ENCODE results near the gene CBLN1. TPM values are rescaled to one million over a fixed set of nuclear protein-coding genes. Genes with fewer than 3 reads are reported as not detected.

Gene CBLN1
- total RNA-seq: not detected in 2 replicates

DNA sequence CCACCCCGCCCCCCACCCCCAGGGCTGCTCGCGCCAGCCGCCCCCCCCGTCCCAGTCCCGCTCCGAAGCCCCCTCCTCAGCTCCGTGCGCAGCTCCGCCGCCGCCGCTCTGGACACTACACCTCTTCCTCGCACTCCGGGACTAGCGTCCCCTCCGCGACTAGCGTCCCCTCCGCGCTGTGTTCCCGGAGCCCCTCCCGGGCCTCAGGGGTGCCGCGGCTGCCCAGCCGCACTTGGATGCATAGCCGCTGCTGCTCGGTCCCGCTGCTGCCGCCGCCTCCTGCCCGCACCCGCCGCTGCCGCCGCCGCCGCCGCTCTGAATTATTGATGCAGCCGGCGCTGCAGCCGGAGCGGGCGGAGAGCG, at the start of gene CBLN1:
Gene CBLN1 (minus strand): TSS at position 359 of the 363 bp plus-strand sequence. CDS start 373 bp downstream, outside the sequence.
- Mint-ChIP-seq H3K9me3 (peaks cover 7% of the 10 kb centered on the region), H3K4me1 (peaks cover 5% of the 10 kb centered on the region), H3K27me3 (peaks cover 73% of the 10 kb centered on the region), H3K4me3 (peak within 1 kb of the TSS; percentile 73), H3K27ac (no peak within 1 kb of the TSS), H3K36me3 (ENCODE audit: low read depth) (peaks cover 4% of the 10 kb centered on the region)
- no peak for DNase-seq
- intact Hi-C loops (cut with micrococcal nuclease): no loop called here

DNA sequence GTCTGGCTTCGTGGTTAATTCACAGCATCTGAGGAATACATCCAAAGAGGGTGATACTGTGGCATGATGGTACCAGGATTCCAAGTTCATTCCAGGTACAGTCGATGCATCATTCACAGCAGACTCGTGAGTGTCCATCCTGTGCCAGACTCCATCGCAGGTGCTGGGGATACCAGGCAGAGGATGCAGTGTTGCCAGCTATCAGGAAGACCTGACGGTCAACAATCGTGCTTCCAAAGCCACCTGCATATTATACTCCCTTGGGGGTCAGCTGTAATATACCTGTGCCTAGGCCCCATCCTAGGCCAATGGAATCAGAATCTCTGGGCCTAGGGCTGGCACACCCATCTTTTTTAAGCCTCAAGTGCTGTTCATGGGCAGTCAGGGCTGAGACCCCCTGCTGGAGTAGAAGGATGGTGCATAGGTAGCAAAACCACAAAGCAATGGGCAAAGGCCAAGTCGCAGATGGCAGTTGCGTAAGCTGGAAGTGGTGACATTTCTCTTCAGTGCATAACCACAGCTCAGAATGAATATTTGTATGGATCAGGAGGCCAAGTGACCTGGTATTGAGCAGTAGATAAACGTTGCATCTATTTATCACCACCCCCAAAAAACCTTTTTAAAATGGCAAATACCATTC, 49.0 kb upstream of the CBLN1 start:
- H3K9me3 Mint-ChIP-seq: no peaks in the 10 kb centered on the region
- H3K36me3 Mint-ChIP-seq (ENCODE audit: low read depth): no peaks in the 10 kb centered on the region
- intact Hi-C loops (cut with micrococcal nuclease): no loop called here
- H3K27ac Mint-ChIP-seq: no peak overlapping the region
- no peak overlapping the region for H3K4me3 Mint-ChIP-seq
- peak; percentile 45 for DNase-seq
- no peaks in the 10 kb centered on the region for H3K4me1 Mint-ChIP-seq
- no peaks in the 10 kb centered on the region for H3K27me3 Mint-ChIP-seq

DNA sequence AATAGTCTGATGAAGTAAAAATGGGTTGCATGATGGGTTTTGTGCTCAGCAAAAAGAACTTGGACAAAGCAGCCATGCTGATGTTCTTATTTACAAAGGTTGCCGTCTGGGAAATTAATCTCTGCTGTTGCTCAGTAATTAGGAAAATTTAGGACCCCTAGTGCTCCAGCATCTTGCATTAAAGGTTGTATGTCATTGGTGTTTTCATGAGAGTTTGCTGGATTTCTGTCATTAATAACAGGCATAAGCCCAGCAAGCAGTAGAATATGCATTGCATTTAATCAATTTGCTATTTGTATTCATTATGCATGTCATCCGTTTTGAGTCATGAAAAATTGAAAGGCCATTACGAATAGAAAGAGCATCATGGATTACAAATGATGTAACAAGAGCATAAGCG, 46.7 kb upstream of the CBLN1 start:
- Mint-ChIP-seq H3K4me3 (no peak overlapping the region), H3K4me1 (no peaks in the 10 kb centered on the region), H3K27ac (no peak overlapping the region), H3K27me3 (no peaks in the 10 kb centered on the region), H3K9me3 (no peaks in the 10 kb centered on the region), H3K36me3 (ENCODE audit: low read depth) (no peaks in the 10 kb centered on the region)
- intact Hi-C loops (cut with micrococcal nuclease): no loop called here
- no peak for DNase-seq

GRCh38 chr16:49327466-49327865, 45.8 kb upstream of the CBLN1 start:
- DNase-seq: peak; percentile 15
- H3K4me3 Mint-ChIP-seq: no peak overlapping the region
- intact Hi-C loops (cut with micrococcal nuclease): no loop called here
- no peaks in the 10 kb centered on the region for H3K36me3 Mint-ChIP-seq (ENCODE audit: low read depth)
- no peaks in the 10 kb centered on the region for H3K27me3 Mint-ChIP-seq
- no peaks in the 10 kb centered on the region for H3K4me1 Mint-ChIP-seq
- H3K9me3 Mint-ChIP-seq: no peaks in the 10 kb centered on the region
- H3K27ac Mint-ChIP-seq: no peak overlapping the region

GRCh38 chr16:49324703-49325102, 43.1 kb upstream of the CBLN1 start:
- peaks cover 3% of the 10 kb centered on the region for H3K27me3 Mint-ChIP-seq
- H3K4me1 Mint-ChIP-seq: no peaks in the 10 kb centered on the region
- no peak overlapping the region for H3K4me3 Mint-ChIP-seq
- H3K36me3 Mint-ChIP-seq (ENCODE audit: low read depth): no peaks in the 10 kb centered on the region
- intact Hi-C loops (cut with micrococcal nuclease): no loop called here
- H3K27ac Mint-ChIP-seq: no peak overlapping the region
- DNase-seq: peak; percentile 10
- H3K9me3 Mint-ChIP-seq: no peaks in the 10 kb centered on the region

DNA sequence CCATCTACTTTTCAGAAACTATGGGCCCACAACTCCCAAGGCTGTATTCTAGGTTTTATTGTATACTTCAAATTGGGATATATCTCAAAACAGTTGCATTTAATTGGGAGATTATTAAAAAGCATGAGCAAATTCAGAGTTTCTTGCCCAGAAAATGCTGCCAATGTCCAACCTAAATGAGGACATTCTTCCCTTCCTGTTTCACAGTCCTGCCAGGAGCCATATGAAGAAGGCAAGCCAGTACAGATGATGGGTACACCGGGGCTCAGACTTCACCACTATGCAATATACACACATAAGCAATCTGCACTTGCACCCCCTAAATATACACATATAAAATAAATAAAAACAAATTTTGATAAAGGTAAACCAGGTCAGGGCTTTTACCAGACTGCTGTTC, 34.0 kb upstream of the CBLN1 start:
- no peaks in the 10 kb centered on the region for H3K4me1 Mint-ChIP-seq
- DNase-seq: no peak
- no peaks in the 10 kb centered on the region for H3K9me3 Mint-ChIP-seq
- H3K27me3 Mint-ChIP-seq: peaks cover 3% of the 10 kb centered on the region
- no peak overlapping the region for H3K4me3 Mint-ChIP-seq
- no peak overlapping the region for H3K27ac Mint-ChIP-seq
- no peaks in the 10 kb centered on the region for H3K36me3 Mint-ChIP-seq (ENCODE audit: low read depth)
- intact Hi-C loops (cut with micrococcal nuclease): no loop called here

GRCh38 chr16:49312389-49312985, 30.8 kb upstream of the CBLN1 start:
- Mint-ChIP-seq H3K27ac (no peak overlapping the region), H3K9me3 (no peaks in the 10 kb centered on the region), H3K4me3 (no peak overlapping the region), H3K27me3 (no peaks in the 10 kb centered on the region), H3K36me3 (ENCODE audit: low read depth) (no peaks in the 10 kb centered on the region), H3K4me1 (no peaks in the 10 kb centered on the region)
- peak; percentile 33 for DNase-seq
- intact Hi-C loops (cut with micrococcal nuclease): no loop called here

- no peaks in the 10 kb centered on the region for H3K27me3 Mint-ChIP-seq
- H3K9me3 Mint-ChIP-seq: no peaks in the 10 kb centered on the region
- H3K4me1 Mint-ChIP-seq: no peaks in the 10 kb centered on the region
- no peak overlapping the region for H3K4me3 Mint-ChIP-seq
- no peaks in the 10 kb centered on the region for H3K36me3 Mint-ChIP-seq (ENCODE audit: low read depth)
- intact Hi-C loops (cut with micrococcal nuclease): no loop called here
- DNase-seq: peak; percentile 44
- no peak overlapping the region for H3K27ac Mint-ChIP-seq
These were observed 30.2 kb upstream of the CBLN1 start for GRCh38 chr16:49311823-49312222.

- Mint-ChIP-seq H3K36me3 (ENCODE audit: low read depth) (no peaks in the 10 kb centered on the region), H3K4me1 (no peaks in the 10 kb centered on the region)
These were observed 25.5 kb upstream of the CBLN1 start for GRCh38 chr16:49307176-49307575.

DNA sequence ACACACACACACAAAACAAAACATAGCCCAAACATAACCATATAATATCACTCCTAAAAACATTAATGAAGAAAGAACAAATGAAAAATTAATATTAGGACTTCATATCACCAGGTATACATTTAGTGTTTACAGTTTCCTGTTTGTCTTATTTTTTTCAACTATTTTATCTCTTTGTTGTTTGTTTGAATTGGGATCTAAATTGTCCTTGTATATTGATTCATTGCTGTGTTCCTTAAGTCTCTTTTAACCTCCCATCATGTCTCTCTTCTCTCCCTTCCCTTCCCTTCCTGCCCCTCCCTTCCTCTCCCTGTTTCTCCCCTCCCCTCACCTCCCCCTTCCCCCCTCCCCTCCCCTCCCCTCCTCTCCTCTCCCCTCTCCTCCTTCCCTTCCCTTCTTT, 23.8 kb upstream of the CBLN1 start:
- no peaks in the 10 kb centered on the region for H3K27me3 Mint-ChIP-seq
- H3K27ac Mint-ChIP-seq: no peak overlapping the region
- no peaks in the 10 kb centered on the region for H3K4me1 Mint-ChIP-seq
- no peaks in the 10 kb centered on the region for H3K36me3 Mint-ChIP-seq (ENCODE audit: low read depth)
- H3K9me3 Mint-ChIP-seq: no peaks in the 10 kb centered on the region
- H3K4me3 Mint-ChIP-seq: no peak overlapping the region
- intact Hi-C loops (cut with micrococcal nuclease): no loop called here
- no peak for DNase-seq

More at GRCh38 chr16:49307176-49307575, 25.5 kb upstream of the CBLN1 start:
- Mint-ChIP-seq H3K27ac (no peak overlapping the region), H3K27me3 (no peaks in the 10 kb centered on the region), H3K9me3 (no peaks in the 10 kb centered on the region), H3K4me3 (no peak overlapping the region)
- intact Hi-C loops (cut with micrococcal nuclease): no loop called here
- no peak for DNase-seq

DNA sequence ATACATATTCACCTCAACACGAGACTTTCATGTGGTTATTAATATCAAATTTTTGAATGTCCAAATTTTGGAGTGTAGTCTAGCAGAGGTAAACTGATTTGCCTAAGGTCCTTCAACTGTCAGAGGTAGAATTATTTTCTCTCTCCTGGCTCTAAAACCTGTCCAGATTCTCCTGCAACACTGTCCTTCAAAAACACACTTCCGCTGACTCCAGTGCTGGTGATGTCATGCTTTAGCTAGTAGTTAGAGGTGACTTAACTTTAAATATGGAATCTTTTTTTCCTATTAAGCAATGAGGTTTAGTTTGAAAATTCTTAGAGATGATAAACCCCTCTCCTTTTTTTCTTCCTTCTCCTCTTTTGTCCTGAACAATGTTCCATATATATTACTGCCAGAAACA, 10.8 kb upstream of the CBLN1 start:
- H3K4me3 Mint-ChIP-seq: no peak overlapping the region
- H3K27me3 Mint-ChIP-seq: peaks cover 8% of the 10 kb centered on the region
- H3K4me1 Mint-ChIP-seq: no peaks in the 10 kb centered on the region
- intact Hi-C loops (cut with micrococcal nuclease): no loop called here
- no peak for DNase-seq
- no peaks in the 10 kb centered on the region for H3K36me3 Mint-ChIP-seq (ENCODE audit: low read depth)
- no peak overlapping the region for H3K27ac Mint-ChIP-seq
- no peaks in the 10 kb centered on the region for H3K9me3 Mint-ChIP-seq

DNA sequence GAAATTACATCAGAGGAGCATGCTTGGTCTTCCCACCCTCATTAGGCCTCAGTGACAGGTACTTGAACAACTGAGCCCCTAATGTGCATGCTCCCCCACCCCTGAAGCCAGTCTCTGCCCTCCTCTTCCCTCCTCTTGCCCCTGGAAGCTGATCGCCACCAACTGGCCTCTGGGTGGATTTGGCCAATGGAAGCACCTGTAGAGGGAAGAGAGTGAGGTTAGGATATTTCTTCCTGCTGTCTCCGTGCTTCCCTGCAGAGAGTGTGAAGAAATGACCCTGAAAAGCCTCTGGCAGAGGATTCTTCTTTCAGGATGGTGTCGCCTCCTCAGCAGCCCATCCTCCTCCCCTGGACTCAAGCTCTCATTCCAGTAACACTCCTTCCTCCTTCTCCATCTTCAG, 5.9 kb upstream of the CBLN1 start:
- H3K27ac Mint-ChIP-seq: no peak overlapping the region

DNA sequence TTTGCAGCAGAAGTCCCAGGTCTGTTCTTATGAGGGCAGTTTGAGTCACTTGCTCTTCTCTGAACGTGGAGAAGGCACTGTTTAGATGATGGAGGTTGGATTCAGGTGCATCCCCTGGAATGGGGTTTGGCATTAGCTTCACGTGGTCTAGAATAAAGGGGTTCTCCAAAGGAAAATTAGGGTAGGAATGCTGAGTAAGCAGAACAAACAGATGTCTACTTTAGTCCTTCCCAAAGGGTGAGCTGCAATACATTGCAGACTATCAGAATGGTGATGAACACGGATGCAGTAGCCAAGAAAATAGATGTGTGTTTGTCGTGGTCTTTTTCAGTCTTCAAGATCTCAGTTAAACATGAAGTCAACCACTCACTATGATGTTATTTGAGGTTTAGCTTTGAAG, 3.3 kb upstream of the CBLN1 start:
- intact Hi-C loops (cut with micrococcal nuclease): no loop called here
- H3K36me3 Mint-ChIP-seq (ENCODE audit: low read depth): peaks cover 2% of the 10 kb centered on the region

More for the DNA sequence above, 5.9 kb upstream of the CBLN1 start:
- Mint-ChIP-seq H3K4me3 (no peak overlapping the region), H3K9me3 (peaks cover 3% of the 10 kb centered on the region), H3K27me3 (peaks cover 37% of the 10 kb centered on the region), H3K36me3 (ENCODE audit: low read depth) (peaks cover 2% of the 10 kb centered on the region), H3K4me1 (peaks cover 2% of the 10 kb centered on the region)
- DNase-seq: no peak
- intact Hi-C loops (cut with micrococcal nuclease): no loop called here

DNA sequence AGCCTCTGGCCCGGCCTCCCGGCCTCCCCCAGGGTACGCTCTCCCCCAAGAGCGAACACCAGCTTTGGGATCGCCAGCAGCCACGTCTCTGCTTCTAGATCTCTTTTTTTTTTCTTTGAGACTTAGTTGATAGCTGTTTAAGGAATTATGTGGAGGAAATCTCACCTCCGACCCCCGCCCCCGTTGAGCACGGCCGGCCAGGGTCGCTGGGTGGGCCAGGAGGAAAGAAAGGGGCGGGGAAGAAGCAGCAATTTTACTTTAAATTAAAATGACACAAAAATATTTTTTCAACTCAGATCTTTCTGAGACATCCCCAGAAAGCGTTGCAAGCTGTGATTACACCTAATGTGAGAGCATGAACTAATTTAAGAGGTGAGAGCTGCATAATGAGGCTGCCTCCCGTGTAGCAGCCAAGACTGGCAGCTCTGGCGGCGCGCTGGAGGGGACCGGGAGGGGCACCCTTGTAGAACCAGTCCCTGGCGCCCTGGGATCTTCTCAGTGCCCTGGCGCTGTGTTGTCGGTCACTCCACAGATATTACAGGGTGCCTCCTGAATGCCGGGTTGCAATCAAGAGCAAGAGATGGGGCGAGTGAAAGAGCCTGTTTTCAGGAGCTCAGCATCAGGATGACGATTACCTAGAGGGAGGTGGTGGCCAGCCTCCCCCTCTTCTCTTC, 1.9 kb upstream of the CBLN1 start:
- intact Hi-C loops (cut with micrococcal nuclease): no loop called here
- Mint-ChIP-seq H3K27ac (no peak overlapping the region), H3K4me3 (no peak overlapping the region), H3K27me3 (peaks cover 60% of the 10 kb centered on the region), H3K9me3 (peaks cover 7% of the 10 kb centered on the region), H3K4me1 (peaks cover 5% of the 10 kb centered on the region), H3K36me3 (ENCODE audit: low read depth) (peaks cover 4% of the 10 kb centered on the region)
- no peak for DNase-seq

More for the DNA sequence above, 3.3 kb upstream of the CBLN1 start:
- no peak overlapping the region for H3K27ac Mint-ChIP-seq
- no peak overlapping the region for H3K4me3 Mint-ChIP-seq
- H3K4me1 Mint-ChIP-seq: peaks cover 5% of the 10 kb centered on the region
- DNase-seq: no peak
- peaks cover 47% of the 10 kb centered on the region for H3K27me3 Mint-ChIP-seq
- peaks cover 3% of the 10 kb centered on the region for H3K9me3 Mint-ChIP-seq
